BJ (cell line): ENCODE data around the gene RBM24. TPM values are rescaled to one million over a fixed set of nuclear protein-coding genes. Genes with fewer than 3 reads are reported as not detected.

Experiments used
- CTCF ChIA-PET: fragments of 350-600 bp; formaldehyde crosslinking; extraction: SDS; loops from one replicate; lab custom pipeline; 2021; ENCODE audit warnings: antibody characterized with exemption, inconsistent platforms; lab: Yijun Ruan, JAX
- POLR2A ChIA-PET: fragments of 300-600 bp; sonication (Branson Sonifier 250); formaldehyde crosslinking; extraction: SDS; loops from one replicate; lab custom pipeline; 2021; ENCODE audit warnings: antibody characterized with exemption; lab: Charles Lee
- DNase-seq: peaks from one replicate; pipeline ENCODE4 v3.0.0-alpha.2; 2011; ENCODE audit warnings: low read depth
- H3K27me3 ChIP-seq: 2 replicates; pipeline ENCODE4 v1.6.0; 2011; ENCODE audit warnings: low read length; ENCODE audit not compliant: control insufficient read depth, insufficient read depth
- H3K36me3 ChIP-seq: 2 replicates; pipeline ENCODE4 v1.5.1; 2011; ENCODE audit warnings: low read length; ENCODE audit not compliant: control insufficient read depth, insufficient read depth
- H3K4me3 ChIP-seq: 2 replicates; pipeline ENCODE4 v1.5.1; 2011; ENCODE audit warnings: low read depth, mild to moderate bottlenecking, control low read depth, low read length
- CTCF ChIP-seq: IDR thresholded peaks from 2 replicates; pipeline ENCODE4 v1.5.1; 2011; ENCODE audit warnings: low read depth, mild to moderate bottlenecking, control low read depth, inconsistent platforms, low read length, moderate library complexity; ENCODE audit not compliant: insufficient read depth
- polyA plus RNA-seq: library from polyadenylated mRNA; depleted of rRNA; stranded (reverse); fragments of >200 nt; gene quantifications from 2 replicates; pipeline ENCODE4 v1.2.3, GENCODE V29; 2011

Gene RBM24
- polyA plus RNA-seq, 1 experiment, result 19.9 TPM

DNA sequence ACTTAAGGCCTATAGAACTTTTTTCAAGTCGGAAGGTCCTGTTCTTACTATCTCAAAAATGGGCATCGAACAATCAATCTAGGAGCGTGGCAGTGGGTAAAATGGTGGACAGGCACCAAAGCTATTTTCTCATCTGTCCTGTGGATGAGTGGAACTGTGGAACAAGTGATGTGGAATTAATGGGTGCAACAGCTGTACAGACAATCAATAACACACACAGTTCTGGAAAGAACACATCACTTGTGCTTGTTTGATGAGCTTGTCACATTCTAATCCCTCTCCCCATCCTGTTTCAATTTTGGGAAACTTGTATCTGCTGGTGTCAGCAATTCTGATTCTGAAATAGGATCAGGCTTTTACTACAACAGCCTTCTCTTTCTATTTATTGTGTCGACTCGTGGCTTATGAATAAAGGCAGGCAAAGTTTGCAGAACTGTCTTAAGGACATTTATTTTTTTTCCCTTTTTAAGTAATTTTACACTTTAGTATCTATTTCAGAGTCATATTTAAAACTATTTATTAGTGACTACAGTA, 11.5 kb downstream of the RBM24 start:
- H3K36me3 ChIP-seq, result peaks cover 9% of the 10 kb centered on the region
- no peak overlapping the region for H3K4me3 ChIP-seq
- DNase-seq, result no peak
- no peaks in the 10 kb centered on the region for H3K27me3 ChIP-seq
- POLR2A ChIA-PET, result interaction anchor here (0.5 kb wide), 1 partner anchor 225 kb away, joined by 4 read pairs; no protein-coding TSS in a partner anchor
- TF ChIP-seq CTCF, result no peak
- CTCF ChIA-PET, result interaction anchor here (0.5 kb wide), 1 partner anchor 101 kb away, joined by 3 read pairs; the partner anchor contains the start of gene CAP2

- ChIA-PET CTCF (no interaction called here), POLR2A (no interaction called here)
- Histone ChIP-seq H3K4me3 (no peak overlapping the region), H3K27me3 (no peaks in the 10 kb centered on the region), H3K36me3 (peaks cover 7% of the 10 kb centered on the region)
- TF ChIP-seq CTCF, result no peak
- DNase-seq, result no peak
Measured at GRCh38 chr6:17293395-17293794, 12.2 kb downstream of the RBM24 start.

- no peak overlapping the region for H3K4me3 ChIP-seq
- POLR2A ChIA-PET, result interaction anchor here (0.5 kb wide), 1 partner anchor 465 kb away, joined by 8 read pairs; no protein-coding TSS in a partner anchor
- no peaks in the 10 kb centered on the region for H3K27me3 ChIP-seq
- H3K36me3 ChIP-seq, result peaks cover 2% of the 10 kb centered on the region; the same call in 1 of the 2 replicates
- no peak for DNase-seq
- TF ChIP-seq CTCF, result no peak
- CTCF ChIA-PET, result no interaction called here
Measured at GRCh38 chr6:17297271-17298080, 16.3 kb downstream of the RBM24 start.

GRCh38 chr6:17298257-17298656, 17.1 kb downstream of the RBM24 start:
- no peak for TF ChIP-seq CTCF
- no peak for DNase-seq
- Histone ChIP-seq H3K4me3 (no peak overlapping the region), H3K27me3 (no peaks in the 10 kb centered on the region), H3K36me3 (no peaks in the 10 kb centered on the region)
- ChIA-PET CTCF (no interaction called here), POLR2A (no interaction called here)

- no peak overlapping the region for H3K4me3 ChIP-seq
- DNase-seq, result no peak
- no peaks in the 10 kb centered on the region for H3K27me3 ChIP-seq
- no peaks in the 10 kb centered on the region for H3K36me3 ChIP-seq
- CTCF ChIA-PET, result interaction anchor here (1.1 kb wide), 1 partner anchor 13 kb away, joined by 3 read pairs; no protein-coding TSS in a partner anchor
- no peak for TF ChIP-seq CTCF
- POLR2A ChIA-PET, result no interaction called here
Measured at GRCh38 chr6:17299222-17299621, 18.1 kb downstream of the RBM24 start.
